Measurements from ENCODE around the gene SF3A1.

The SF3A1 gene

GRCh38 chr22:30288419-30289140 lies 68.1 kb downstream of the SF3A1 start:
- no peak for DNase-seq (ENCODE audit: low read depth)

- DNase-seq (ENCODE audit: low read depth): peak; percentile 84
These were observed 68.9 kb downstream of the SF3A1 start for GRCh38 chr22:30287648-30288418.

- peak; percentile 84 for DNase-seq (ENCODE audit: low read depth)
These were observed 69.7 kb downstream of the SF3A1 start for GRCh38 chr22:30286813-30287647.

GRCh38 chr22:30286331-30286730 lies 70.4 kb downstream of the SF3A1 start:
- no peak for DNase-seq (ENCODE audit: low read depth)

- DNase-seq (ENCODE audit: low read depth): no peak
These were observed 70.9 kb downstream of the SF3A1 start for GRCh38 chr22:30285846-30286200.

GRCh38 chr22:30285176-30285845 lies 71.4 kb downstream of the SF3A1 start:
- DNase-seq (ENCODE audit: low read depth): no peak

GRCh38 chr22:30284666-30285065 lies 72.0 kb downstream of the SF3A1 start:
- DNase-seq (ENCODE audit: low read depth): no peak

GRCh38 chr22:30284172-30284571 lies 72.5 kb downstream of the SF3A1 start:
- no peak for DNase-seq (ENCODE audit: low read depth)

GRCh38 chr22:30283342-30283741 lies 73.4 kb downstream of the SF3A1 start:
- no peak for DNase-seq (ENCODE audit: low read depth)

- DNase-seq (ENCODE audit: low read depth): no peak
These were observed 74.1 kb downstream of the SF3A1 start for GRCh38 chr22:30282616-30283046.

Measured in stimulated activated CD8-positive, alpha-beta memory T cell treated with anti-CD3 and anti-CD28 coated beads, Interleukin-12 subunit alpha, Interleukin-12 subunit beta, amount 100 ng/mL, for 1 hour (primary cell).